ENCODE measurements around the gene BICRA.

- TF ChIP-seq CTCF (conservative IDR thresholded peaks at IDR 0.05; ENCODE audit: low read depth, low read length) = no peak
- no peak for TF ChIP-seq EZH2 (IDR thresholded peaks at IDR 0.05; ENCODE audit: borderline replicate concordance, low read depth, low read length, poor library complexity, severe bottlenecking)
Observed at GRCh38 chr19:47716270-47716937, 107.5 kb downstream of the BICRA start.
